Fibroblast of lung (primary cell): ENCODE results near the gene RAB27B. TPM values are rescaled to one million over a fixed set of nuclear protein-coding genes. Genes with fewer than 3 reads are reported as not detected.

Experiments
- DNase-seq, 2 donors: peaks; one replicate each; pipeline versions ENCODE4 v3.0.0 to v3.0.0-alpha.2; 2010; ENCODE audit warnings: low read depth in 2 of 2
- H2AFZ ChIP-seq: 2 replicates; pipeline ENCODE4 v1.5.1; 2012; ENCODE audit warnings: low read length, control low read depth, inconsistent platforms
- H3K27ac ChIP-seq: 2 replicates; pipeline ENCODE4 v1.5.1; 2011; ENCODE audit warnings: low read length, control low read depth; ENCODE audit not compliant: insufficient read depth
- H3K27me3 ChIP-seq: 2 replicates; pipeline ENCODE4 v1.5.1; 2011; ENCODE audit warnings: mild to moderate bottlenecking, low read length; ENCODE audit not compliant: control insufficient read depth, insufficient read depth
- H3K36me3 ChIP-seq: 2 replicates; pipeline ENCODE4 v1.5.1; 2011; ENCODE audit warnings: low read length; ENCODE audit not compliant: control insufficient read depth, insufficient read depth
- H3K4me1 ChIP-seq: 2 replicates; pipeline ENCODE4 v1.5.1; 2011; ENCODE audit warnings: low read length; ENCODE audit not compliant: control insufficient read depth, insufficient read depth; ENCODE audit errors: extremely low read depth
- H3K4me2 ChIP-seq: 2 replicates; pipeline ENCODE4 v1.5.1; 2011; ENCODE audit warnings: low read length, control low read depth; ENCODE audit not compliant: insufficient read depth; ENCODE audit errors: extremely low read depth
- H3K4me3 ChIP-seq, 4 experiments: fragments of 200-600 bp in 1 of 4; sonication (generic) in 1 of 4; replicated peaks in 1 of 4; 2 replicates each; pipeline ENCODE4 v1.5.1; 2011 to 2016; ENCODE audit warnings: low read length in 4 of 4, low read depth in 3 of 4, mild to moderate bottlenecking in 3 of 4, control low read depth in 2 of 4, inconsistent platforms in 1 of 4, mixed read lengths in 1 of 4; ENCODE audit not compliant: insufficient read depth in 1 of 4; ENCODE audit errors: control extremely low read depth in 1 of 4
- H3K79me2 ChIP-seq: 2 replicates; pipeline ENCODE4 v1.5.1; 2012; ENCODE audit warnings: mild to moderate bottlenecking, low read length, inconsistent platforms; ENCODE audit not compliant: control insufficient read depth, insufficient read depth
- H3K9ac ChIP-seq: 2 replicates; pipeline ENCODE4 v1.5.1; 2011; ENCODE audit warnings: mild to moderate bottlenecking, low read length, control low read depth; ENCODE audit not compliant: insufficient read depth
- H3K9me3 ChIP-seq: 2 replicates; pipeline ENCODE4 v1.5.1; 2012; ENCODE audit warnings: low read depth, low read length; ENCODE audit not compliant: control insufficient read depth, insufficient read depth
- H4K20me1 ChIP-seq: 2 replicates; pipeline ENCODE4 v1.5.1; 2011; ENCODE audit warnings: low read length; ENCODE audit not compliant: control insufficient read depth, insufficient read depth; ENCODE audit errors: extremely low read depth
- EZH2 ChIP-seq: IDR thresholded peaks from 2 replicates; pipeline ENCODE4 v1.5.1; 2012; ENCODE audit warnings: low read length, control low read depth, mild to moderate bottlenecking; ENCODE audit errors: missing control alignments
- polyA plus RNA-seq, 2 donors: library from polyadenylated mRNA; depleted of rRNA in 1 of 2; stranded (reverse) in 1 of 2; unstranded in 1 of 2; fragments of >200 nt; gene quantifications; 2 replicates each; pipeline ENCODE4 v1.2.1, GENCODE V29; 2011 to 2012; ENCODE audit warnings: missing spikeins in 1 of 2
- total RNA-seq: library from RNA; depleted of rRNA; stranded (reverse); fragments of >200 nt; gene quantifications from 2 replicates; pipeline ENCODE4 v1.2.1, GENCODE V29; 2014
- TF ChIP-seq, protein P1 (sequence below), 2 donors: IDR thresholded peaks in 1 of 2; conservative IDR thresholded peaks in 1 of 2; 1 replicate in 1 of 2; 2 replicates in 1 of 2; pipeline ENCODE4 v1.5.1; 2011 to 2012; ENCODE audit warnings: low read length in 2 of 2, control low read depth in 1 of 2, inconsistent platforms in 1 of 2, low read depth in 1 of 2, mild to moderate bottlenecking in 1 of 2

Gene RAB27B
- total and polyA plus RNA-seq, 2 donors (not counting 1 experiment from before 2014, with no cell fraction given) = 0.92 to 0.99 TPM

DNA sequence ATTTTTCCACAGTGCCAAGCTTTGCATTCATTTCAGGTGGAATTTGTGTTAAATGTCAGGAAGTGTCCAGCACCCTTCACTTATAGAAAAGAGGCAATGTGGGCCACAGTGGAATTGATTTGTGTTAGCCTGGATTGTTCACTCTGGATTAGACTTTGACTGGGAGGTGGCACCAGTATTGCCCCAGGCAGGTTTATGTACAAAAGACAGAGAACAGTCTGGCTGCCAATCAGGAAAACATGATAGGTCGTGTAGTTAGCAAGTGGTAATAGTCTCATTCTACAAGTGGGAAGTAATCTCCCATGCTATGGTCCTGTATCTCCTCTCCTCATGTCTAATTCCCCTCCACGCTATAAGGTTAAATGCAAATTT lies 45.6 kb downstream of the RAB27B start:
- Histone ChIP-seq H3K4me3 (no peak overlapping the region), H3K4me2 (no peak overlapping the region), H2AFZ (no peak overlapping the region), H3K9ac (no peak overlapping the region), H3K79me2 (no peaks in the 10 kb centered on the region), H4K20me1 (no peaks in the 10 kb centered on the region), H3K27ac (no peak overlapping the region), H3K36me3 (no peaks in the 10 kb centered on the region), H3K4me1 (no peaks in the 10 kb centered on the region), H3K9me3 (no peaks in the 10 kb centered on the region), H3K27me3 (no peaks in the 10 kb centered on the region)
- DNase-seq = no peak
- TF ChIP-seq EZH2 = no peak
- TF ChIP-seq, protein P1, sequence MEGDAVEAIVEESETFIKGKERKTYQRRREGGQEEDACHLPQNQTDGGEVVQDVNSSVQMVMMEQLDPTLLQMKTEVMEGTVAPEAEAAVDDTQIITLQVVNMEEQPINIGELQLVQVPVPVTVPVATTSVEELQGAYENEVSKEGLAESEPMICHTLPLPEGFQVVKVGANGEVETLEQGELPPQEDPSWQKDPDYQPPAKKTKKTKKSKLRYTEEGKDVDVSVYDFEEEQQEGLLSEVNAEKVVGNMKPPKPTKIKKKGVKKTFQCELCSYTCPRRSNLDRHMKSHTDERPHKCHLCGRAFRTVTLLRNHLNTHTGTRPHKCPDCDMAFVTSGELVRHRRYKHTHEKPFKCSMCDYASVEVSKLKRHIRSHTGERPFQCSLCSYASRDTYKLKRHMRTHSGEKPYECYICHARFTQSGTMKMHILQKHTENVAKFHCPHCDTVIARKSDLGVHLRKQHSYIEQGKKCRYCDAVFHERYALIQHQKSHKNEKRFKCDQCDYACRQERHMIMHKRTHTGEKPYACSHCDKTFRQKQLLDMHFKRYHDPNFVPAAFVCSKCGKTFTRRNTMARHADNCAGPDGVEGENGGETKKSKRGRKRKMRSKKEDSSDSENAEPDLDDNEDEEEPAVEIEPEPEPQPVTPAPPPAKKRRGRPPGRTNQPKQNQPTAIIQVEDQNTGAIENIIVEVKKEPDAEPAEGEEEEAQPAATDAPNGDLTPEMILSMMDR (conservative IDR thresholded peaks at IDR 0.05 in 1 of 2, IDR thresholded peaks at IDR 0.05 in 1 of 2; ENCODE audit: low read depth in 1 of 2, low read length in 2 of 2) = no peak

- no peak overlapping the region for H3K4me3 ChIP-seq
- TF ChIP-seq EZH2 = no peak
- TF ChIP-seq, protein P1 (conservative IDR thresholded peaks at IDR 0.05 in 1 of 2, IDR thresholded peaks at IDR 0.05 in 1 of 2; ENCODE audit: low read depth in 1 of 2, low read length in 2 of 2) = no peak
- no peak for DNase-seq
- no peaks in the 10 kb centered on the region for H3K79me2 ChIP-seq
- no peaks in the 10 kb centered on the region for H3K36me3 ChIP-seq
- no peak overlapping the region for H2AFZ ChIP-seq
- no peak overlapping the region for H3K27ac ChIP-seq
- no peaks in the 10 kb centered on the region for H3K4me1 ChIP-seq
- no peaks in the 10 kb centered on the region for H3K9me3 ChIP-seq
- H4K20me1 ChIP-seq = no peaks in the 10 kb centered on the region
- no peaks in the 10 kb centered on the region for H3K27me3 ChIP-seq
- H3K4me2 ChIP-seq = no peak overlapping the region
- H3K9ac ChIP-seq = no peak overlapping the region
Observed at GRCh38 chr18:54875063-54875462, 46.8 kb downstream of the RAB27B start.

DNA sequence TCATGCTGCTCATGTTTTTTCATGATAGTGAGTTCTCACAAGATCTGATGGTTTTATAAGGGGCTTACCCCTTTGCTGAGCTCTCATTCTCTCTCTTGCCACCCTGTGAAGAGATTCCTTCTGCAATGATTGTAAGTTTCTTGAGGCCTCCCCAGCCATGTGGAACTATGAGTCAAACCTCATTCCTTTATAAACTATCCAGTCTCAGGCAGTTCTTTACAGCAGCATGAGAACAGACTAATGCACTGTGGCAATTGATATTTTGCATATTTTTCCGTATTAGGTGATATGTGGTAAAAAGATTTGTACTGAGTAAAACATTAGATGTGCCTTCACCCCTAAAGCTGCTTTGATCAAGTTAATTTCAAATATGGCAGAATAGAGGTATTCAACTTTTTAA lies 48.8 kb downstream of the RAB27B start:
- Histone ChIP-seq H3K36me3 (no peaks in the 10 kb centered on the region), H4K20me1 (no peaks in the 10 kb centered on the region), H3K27ac (no peak overlapping the region), H3K9ac (no peak overlapping the region), H3K9me3 (no peaks in the 10 kb centered on the region), H3K27me3 (no peaks in the 10 kb centered on the region), H3K4me3 (no peak overlapping the region), H2AFZ (no peak overlapping the region), H3K4me2 (no peak overlapping the region), H3K4me1 (no peaks in the 10 kb centered on the region), H3K79me2 (no peaks in the 10 kb centered on the region)
- no peak for DNase-seq
- TF ChIP-seq, protein P1 (conservative IDR thresholded peaks at IDR 0.05 in 1 of 2, IDR thresholded peaks at IDR 0.05 in 1 of 2; ENCODE audit: low read depth in 1 of 2, low read length in 2 of 2) = no peak
